H1 (cell line): ENCODE measurements around the gene RHOV. TPM values are rescaled to one million over a fixed set of nuclear protein-coding genes. Genes with fewer than 3 reads are reported as not detected.

Source experiments
- CTCF ChIA-PET: fragments of 300-600 bp; sonication (Branson Sonifier 250); formaldehyde crosslinking; loops from one replicate; lab custom pipeline; 2021; ENCODE audit not compliant: partially characterized antibody; lab: Charles Lee
- POLR2A ChIA-PET: fragments of 300-600 bp; sonication (Branson Sonifier 250); formaldehyde crosslinking; loops from one replicate; lab custom pipeline; 2021; ENCODE audit warnings: inconsistent platforms; ENCODE audit not compliant: partially characterized antibody; lab: Charles Lee
- DNase-seq, 2 experiments: peaks; one replicate each; pipeline versions ENCODE4 v3.0.0 to v3.0.0-alpha.2; 2010 to 2022; ENCODE audit warnings: low spot score in 2 of 2, low read depth in 1 of 2, mixed read lengths in 1 of 2
- FAIRE-seq: peaks from 2 replicates; lab custom pipeline; 2011; peaks lifted over from hg19 to GRCh38; lab: Jason Lieb, UNC
- H2AFZ ChIP-seq: 2 replicates; pipeline ENCODE4 v1.8.1; 2012; ENCODE audit warnings: low read length, inconsistent platforms
- H2AK5ac ChIP-seq: 2 replicates; pipeline ENCODE4 v1.6.1; 2013; ENCODE audit warnings: low read depth, low read length
- H2BK120ac ChIP-seq: replicated peaks from 2 replicates; pipeline ENCODE3; 2013; ENCODE audit warnings: low read depth, low read length, inconsistent platforms
- H2BK12ac ChIP-seq: 2 replicates; pipeline ENCODE4 v1.6.1; 2013; ENCODE audit warnings: low read depth, low read length
- H2BK15ac ChIP-seq: 2 replicates; pipeline ENCODE4 v1.6.1; 2013; ENCODE audit warnings: low read length
- H2BK20ac ChIP-seq: 2 replicates; pipeline ENCODE4 v1.6.1; 2013; ENCODE audit warnings: low read length
- H2BK5ac ChIP-seq: 2 replicates; pipeline ENCODE4 v1.6.1; 2013; ENCODE audit warnings: low read depth, low read length
- H3K14ac ChIP-seq: 2 replicates; pipeline ENCODE4 v1.6.1; 2013; ENCODE audit warnings: inconsistent platforms; ENCODE audit not compliant: insufficient read length
- H3K18ac ChIP-seq: 2 replicates; pipeline ENCODE4 v1.6.1; 2013; ENCODE audit warnings: low read length; ENCODE audit errors: extremely low read depth
- H3K23ac ChIP-seq: 2 replicates; pipeline ENCODE4 v1.6.1; 2013; ENCODE audit warnings: inconsistent platforms; ENCODE audit not compliant: insufficient read length
- H3K23me2 ChIP-seq: 2 replicates; pipeline ENCODE4 v1.6.1; 2013; ENCODE audit warnings: low read depth, low read length
- H3K27ac ChIP-seq: 2 replicates; pipeline ENCODE4 v1.6.1; 2011; ENCODE audit warnings: low read depth, low read length, inconsistent platforms
- H3K27me3 ChIP-seq, 4 experiments: replicated peaks in 1 of 4; 1 replicate in 1 of 4; 2 replicates in 3 of 4; pipeline versions ENCODE4 v1.6.1 to v1.8.1; 2011 to 2013; ENCODE audit warnings: low read length in 3 of 4, mild to moderate bottlenecking in 3 of 4, inconsistent platforms in 2 of 4, mixed read lengths in 2 of 4, moderate library complexity in 1 of 4; ENCODE audit not compliant: control insufficient read depth in 3 of 4, insufficient read depth in 3 of 4; ENCODE audit errors: extremely low read depth in 1 of 4
- H3K36me3 ChIP-seq, 4 experiments: 2 replicates each; pipeline versions ENCODE4 v1.6.1 to v1.8.1; 2011 to 2013; ENCODE audit warnings: mild to moderate bottlenecking in 4 of 4, low read length in 3 of 4, moderate library complexity in 2 of 4, control low read depth in 1 of 4, inconsistent platforms in 1 of 4; ENCODE audit not compliant: insufficient read depth in 4 of 4, control insufficient read depth in 2 of 4
- H3K4ac ChIP-seq: replicated peaks from 2 replicates; pipeline ENCODE3; 2013; ENCODE audit warnings: low read length, low read depth, mixed read lengths, inconsistent platforms; ENCODE audit not compliant: insufficient read length
- H3K4me1 ChIP-seq, 4 experiments: replicated peaks in 1 of 4; 1 replicate in 1 of 4; 2 replicates in 3 of 4; pipeline versions ENCODE4 v1.6.1 to v1.8.1; 2011 to 2013; ENCODE audit warnings: low read length in 3 of 4, inconsistent platforms in 2 of 4, mixed read lengths in 1 of 4; ENCODE audit not compliant: insufficient read depth in 4 of 4, control insufficient read depth in 3 of 4
- H3K4me2 ChIP-seq, 2 experiments: 2 replicates each; pipeline versions ENCODE4 v1.6.1 to v1.8.1; 2011 to 2013; ENCODE audit warnings: low read depth in 2 of 2, low read length in 2 of 2, control low read depth in 1 of 2, inconsistent platforms in 1 of 2, mild to moderate bottlenecking in 1 of 2; ENCODE audit not compliant: insufficient read depth in 1 of 2
- H3K4me3 ChIP-seq, 4 experiments: fragments of 200-600, 300-600 bp in 1 of 4; sonication (generic), shearing (Covaris generic), sonication (Bioruptor Twin) in 1 of 4; 2 replicates each; pipeline versions ENCODE4 v1.5.1 to v1.8.1; 2011 to 2016; ENCODE audit warnings: low read length in 4 of 4, low read depth in 3 of 4, control low read depth in 2 of 4, inconsistent platforms in 2 of 4, mild to moderate bottlenecking in 2 of 4, mixed read lengths in 1 of 4, moderate library complexity in 1 of 4; ENCODE audit not compliant: insufficient read depth in 2 of 4; ENCODE audit errors: extremely low read depth in 1 of 4
- H3K56ac ChIP-seq: replicated peaks from 2 replicates; pipeline ENCODE3; 2013; ENCODE audit warnings: low read depth, mild to moderate bottlenecking, mixed read lengths, low read length, inconsistent platforms; ENCODE audit not compliant: insufficient read length
- H3K79me1 ChIP-seq: 2 replicates; pipeline ENCODE4 v1.6.1; 2013; ENCODE audit warnings: low read depth, low read length, control low read depth
- H3K79me2 ChIP-seq, 2 experiments: 2 replicates each; pipeline versions ENCODE4 v1.6.1 to v1.8.1; 2012 to 2013; ENCODE audit warnings: low read length in 2 of 2, mild to moderate bottlenecking in 2 of 2, inconsistent platforms in 1 of 2; ENCODE audit not compliant: insufficient read depth in 2 of 2, control insufficient read depth in 1 of 2
- H3K9ac ChIP-seq, 4 experiments: replicated peaks in 1 of 4; 1 replicate in 1 of 4; 2 replicates in 3 of 4; pipeline versions ENCODE4 v1.6.1 to v1.8.1; 2011 to 2013; ENCODE audit warnings: low read depth in 3 of 4, low read length in 3 of 4, control low read depth in 2 of 4, mild to moderate bottlenecking in 2 of 4, moderate library complexity in 2 of 4, inconsistent platforms in 1 of 4; ENCODE audit errors: extremely low read depth in 1 of 4
- H3K9me3 ChIP-seq, 2 experiments: 2 replicates each; pipeline versions ENCODE4 v1.6.1 to v1.8.1; 2012 to 2013; ENCODE audit warnings: mild to moderate bottlenecking in 2 of 2, moderate library complexity in 2 of 2, control low read depth in 1 of 2, inconsistent platforms in 1 of 2, low read depth in 1 of 2, low read length in 1 of 2, mixed read lengths in 1 of 2; ENCODE audit not compliant: insufficient read depth in 2 of 2
- H4K20me1 ChIP-seq, 2 experiments: replicated peaks in 1 of 2; 2 replicates each; pipeline versions ENCODE3 to v1.8.1; 2011 to 2013; ENCODE audit warnings: inconsistent platforms in 2 of 2, low read length in 2 of 2, mild to moderate bottlenecking in 1 of 2; ENCODE audit not compliant: insufficient read depth in 2 of 2, control insufficient read depth in 1 of 2
- H4K5ac ChIP-seq: 2 replicates; pipeline ENCODE4 v1.6.1; 2013; ENCODE audit warnings: low read length, low read depth, mixed read lengths, inconsistent platforms; ENCODE audit not compliant: insufficient read length
- H4K8ac ChIP-seq: 2 replicates; pipeline ENCODE4 v1.8.0; 2013; ENCODE audit warnings: mild to moderate bottlenecking, moderate library complexity, low read length, inconsistent platforms; ENCODE audit not compliant: insufficient read depth; ENCODE audit errors: extremely low read depth
- H4K91ac ChIP-seq: replicated peaks from 2 replicates; pipeline ENCODE3; 2013; ENCODE audit warnings: low read length, mixed read lengths, inconsistent platforms; ENCODE audit not compliant: insufficient read length
- CTCF ChIP-seq, 3 experiments: IDR thresholded peaks; 1 replicate in 2 of 3; 2 replicates in 1 of 3; pipeline versions ENCODE4 v1.5.1 to v1.6.1; 2011; ENCODE audit warnings: low read length in 3 of 3, mild to moderate bottlenecking in 3 of 3, inconsistent platforms in 2 of 3, low read depth in 1 of 3, moderate library complexity in 1 of 3; ENCODE audit not compliant: insufficient read depth in 1 of 3; ENCODE audit errors: control extremely low read depth in 1 of 3
- KDM4A ChIP-seq: IDR thresholded peaks from one replicate; pipeline ENCODE4 v1.7.1; 2012; ENCODE audit warnings: low read depth, mild to moderate bottlenecking, moderate library complexity, low read length, inconsistent platforms; ENCODE audit not compliant: severe bottlenecking
- POLR2A ChIP-seq, 2 experiments: IDR thresholded peaks; 1 replicate in 1 of 2; 2 replicates in 1 of 2; pipeline ENCODE4 v1.6.1; 2011; ENCODE audit warnings: low read depth in 2 of 2, low read length in 2 of 2, mild to moderate bottlenecking in 2 of 2; ENCODE audit errors: control extremely low read depth in 1 of 2
- SIN3A ChIP-seq, 2 experiments: IDR thresholded peaks in 1 of 2; conservative IDR thresholded peaks in 1 of 2; 2 replicates each; pipeline ENCODE4 v1.6.1; 2011 to 2012; ENCODE audit warnings: low read length in 2 of 2, improper control_type of control experiment in 1 of 2, low read depth in 1 of 2, mild to moderate bottlenecking in 1 of 2
- SIX5 ChIP-seq: IDR thresholded peaks from 2 replicates; pipeline ENCODE4 v1.6.1; 2011; ENCODE audit warnings: mild to moderate bottlenecking, low read depth, low read length
- SRF ChIP-seq: IDR thresholded peaks from 2 replicates; pipeline ENCODE4 v1.6.1; 2011; ENCODE audit warnings: mild to moderate bottlenecking, low read depth, low read length, moderate library complexity
- WGBS, 2 experiments: shearing (Covaris generic) in 1 of 2; methylation state at CpG; one replicate each; pipeline versions ENCODE4 v1.1.6 to v1.1.7; 2013 to 2015; ENCODE audit warnings: low lambda C conversion rate in 2 of 2, mixed read lengths in 2 of 2, inconsistent platforms in 1 of 2, low coverage in 1 of 2, missing lambda C conversion rate in 1 of 2; ENCODE audit not compliant: insufficient replicate concordance in 2 of 2, insufficient coverage in 1 of 2, insufficient read length in 1 of 2; ENCODE audit errors: extremely low coverage in 1 of 2, missing lambda C conversion rate in 1 of 2; 5-methylcytosine and 5-hydroxymethylcytosine counted together
- polyA plus RNA-seq, 7 experiments: library from polyadenylated mRNA; depleted of rRNA in 3 of 7; stranded (reverse) in 5 of 7; unstranded in 2 of 7; fragments of >200 nt in 5 of 7; fragments of 200-250 nt in 2 of 7; gene quantifications; 1 replicate in 5 of 7; 2 replicates in 1 of 7; 4 replicates in 1 of 7; pipeline versions ENCODE4 v1.2.1 to v1.2.3, GENCODE V29; 2011 to 2013; ENCODE audit warnings: missing spikeins in 2 of 7, mixed read lengths in 2 of 7
- total RNA-seq: library from RNA; stranded (reverse); fragmentation: NEBNext Ultra II Directional; extraction: Animal tissue kit (Norgen Biotek cat#: 25700); gene quantifications from 2 replicates; pipeline ENCODE4 v1.2.1, GENCODE V29; 2021
- TF ChIP-seq, protein P1 (sequence below): IDR thresholded peaks from 2 replicates; pipeline ENCODE4 v1.6.1; 2011; ENCODE audit warnings: low read depth, mild to moderate bottlenecking, low read length; ENCODE audit not compliant: insufficient read depth

The RHOV gene
- total and polyA plus RNA-seq, 2 of the 8 experiments (the other 6 are each of a cell fraction or from before 2014, with no cell fraction given) = 1.5 to 2.7 TPM

DNA sequence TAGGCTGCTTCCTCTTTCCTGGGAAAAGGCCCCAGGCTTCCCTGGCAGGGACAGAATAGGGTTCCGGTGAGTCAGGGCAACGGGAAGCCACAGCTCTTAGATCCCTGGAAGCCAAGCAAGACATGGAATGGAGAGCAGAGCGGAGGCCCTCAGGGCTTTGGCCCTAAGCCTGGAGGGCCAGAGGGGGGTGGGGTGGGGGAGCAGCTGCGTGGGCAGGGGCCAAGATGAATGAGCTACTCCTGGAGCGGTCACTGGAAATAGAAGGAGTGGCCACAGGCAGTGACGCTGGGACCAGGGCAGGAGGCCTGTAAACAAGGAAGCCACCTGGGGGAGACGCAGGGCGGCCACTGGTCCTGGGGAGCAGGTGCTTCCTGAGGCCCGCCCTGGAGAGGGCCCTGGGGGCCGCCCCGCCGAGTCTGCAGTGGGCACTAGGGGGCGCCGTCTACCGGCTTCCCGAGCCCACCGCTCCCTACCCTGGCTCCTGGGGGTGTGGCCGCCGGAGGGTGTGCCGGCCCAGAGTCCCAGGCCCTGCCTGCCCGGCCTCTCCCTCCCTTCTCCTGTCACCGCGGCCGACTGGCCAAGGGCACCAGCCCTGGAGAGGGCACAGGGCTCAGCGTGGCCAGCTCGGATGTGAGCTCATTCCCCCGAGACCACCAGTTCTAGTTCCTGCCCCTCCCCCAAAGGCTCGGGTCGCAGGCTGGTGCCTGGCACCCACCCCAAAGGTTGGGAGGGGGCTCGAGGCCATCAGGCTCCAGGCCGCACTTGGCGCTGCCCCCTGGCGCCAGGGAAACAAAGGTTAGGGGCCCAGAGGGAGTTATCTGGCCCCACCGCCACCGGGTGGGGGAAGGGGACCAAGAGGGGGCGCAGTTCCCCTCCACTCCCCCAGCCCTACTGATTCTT lies 32.3 kb upstream of the RHOV start:
- Histone ChIP-seq H2BK5ac (no peak overlapping the region), H4K8ac (no peak overlapping the region), H3K14ac (no peak overlapping the region), H3K18ac (no peak overlapping the region; the same call in 1 of the 2 replicates), H3K4me2 (peak overlapping the region; percentile 45 to 92), H3K9ac (no peak overlapping the region), H3K79me2 (no peaks in the 10 kb centered on the region), H4K20me1 (peaks cover 15 to 16% of the 10 kb centered on the region in 2 experiments), H3K23ac (no peak overlapping the region), H3K27ac (no peak overlapping the region), H2BK12ac (no peak overlapping the region), H3K27me3 (no peaks in the 10 kb centered on the region; a peak in 1 of 7 replicates), H3K56ac (no peak overlapping the region), H2BK120ac (no peak overlapping the region), H3K79me1 (no peaks in the 10 kb centered on the region), H2BK15ac (no peak overlapping the region; the same call in 1 of the 2 replicates), H4K5ac (no peak overlapping the region), H3K4me1 (peaks cover 0 to 13% (median 10%) of the 10 kb centered on the region in 4 experiments; a peak in 6 of 7 replicates), H3K4me3 (peak overlapping the region; percentile 18 to 62 (median 36); a peak in 7 of 8 replicates), H2AFZ (no peak overlapping the region), H3K9me3 (no peaks in the 10 kb centered on the region), H4K91ac (no peak overlapping the region), H2AK5ac (no peak overlapping the region), H3K36me3 (peaks cover 6 to 19% (median 10%) of the 10 kb centered on the region in 4 experiments; a peak in 5 of 8 replicates), H3K4ac (no peak overlapping the region), H2BK20ac (no peak overlapping the region), H3K23me2 (peaks cover 6% of the 10 kb centered on the region; the same call in 1 of the 2 replicates)
- no peak for FAIRE-seq
- ChIA-PET CTCF (interaction anchor here (0.6 to 20.6 kb wide), 34 partner anchors 10 to 890 kb away, joined by 3 to 619 read pairs (median 6); partner anchors contain the start of genes CHAC1, DLL4 and VPS18), POLR2A (interaction anchor here (1.5 to 11.5 kb wide), 7 partner anchors 9 to 119 kb away, joined by 4 to 209 read pairs (median 11); partner anchors contain the start of genes CHAC1, DLL4 and VPS18)
- peak; percentile 65 to 98 for DNase-seq
- WGBS, 2 experiments = 17% methylated on average over 30 of the region's 36 CpGs; no CpG with 5 or more reads in 1 of the 2 experiments
- peak in 2 of 3 experiments; percentile 80 to 97; a peak in 3 of 4 replicates for TF ChIP-seq CTCF (IDR thresholded peaks at IDR 0.05; ENCODE audit: control extremely low read depth in 1 of 3, insufficient read depth in 1 of 3, low read depth in 1 of 3, low read length in 3 of 3)
- TF ChIP-seq SIX5 = no peak
- TF ChIP-seq, protein P1, sequence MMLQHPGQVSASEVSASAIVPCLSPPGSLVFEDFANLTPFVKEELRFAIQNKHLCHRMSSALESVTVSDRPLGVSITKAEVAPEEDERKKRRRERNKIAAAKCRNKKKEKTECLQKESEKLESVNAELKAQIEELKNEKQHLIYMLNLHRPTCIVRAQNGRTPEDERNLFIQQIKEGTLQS = no peak
- TF ChIP-seq SIN3A (conservative IDR thresholded peaks at IDR 0.05 in 1 of 2, IDR thresholded peaks at IDR 0.05 in 1 of 2; ENCODE audit: low read depth in 1 of 2, low read length in 2 of 2) = peak; percentile 51 to 83; a peak in 2 of 4 replicates
- TF ChIP-seq KDM4A = peak; percentile 46
- TF ChIP-seq SRF = 0 out of 2 replicates have a peak, but pooled peaks have one; percentile 16
- no peak; a peak in 1 of 3 replicates for TF ChIP-seq POLR2A (IDR thresholded peaks at IDR 0.05; ENCODE audit: control extremely low read depth in 1 of 2, low read depth in 2 of 2, low read length in 2 of 2)
